ENCODE results near the gene SH3PXD2B. TPM values are rescaled to one million over a fixed set of nuclear protein-coding genes. Genes with fewer than 3 reads are reported as not detected.

SH3PXD2B gene
- total RNA-seq, 1 experiment from 2014 or later, result 64.1 TPM

DNA sequence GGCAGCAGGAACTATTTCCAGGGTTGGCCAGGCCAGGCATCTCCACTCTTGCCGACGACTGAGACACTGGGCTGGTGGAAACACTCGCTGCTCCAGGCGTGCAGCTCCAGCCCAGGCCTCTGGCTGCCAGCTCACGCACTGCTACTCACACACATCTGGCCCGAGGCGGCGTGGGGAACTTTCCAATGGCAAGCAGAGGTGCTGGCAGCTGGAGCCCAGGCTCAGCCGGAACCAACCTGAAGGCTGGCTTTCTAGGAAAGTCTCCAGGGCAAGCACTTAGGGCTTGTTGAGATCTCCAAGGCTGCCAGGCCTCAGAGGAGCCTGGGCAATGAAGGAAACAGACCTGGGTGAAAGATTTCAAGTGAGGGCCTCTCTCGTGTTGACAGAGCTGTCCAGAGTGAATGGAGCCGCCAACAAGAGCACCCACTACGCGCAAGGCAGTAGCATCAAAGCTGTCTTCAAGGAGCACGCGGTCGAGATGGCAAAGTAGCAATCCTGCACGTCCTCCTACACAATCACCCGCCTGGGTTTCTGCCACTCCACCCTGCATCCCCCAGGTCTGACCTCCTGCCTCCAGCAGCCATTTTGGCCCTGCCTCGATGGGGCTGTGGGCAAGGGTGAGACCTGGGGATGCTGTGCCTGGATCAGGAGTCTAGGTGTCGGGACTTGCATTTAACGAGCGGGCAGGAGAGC is 14.4 kb downstream of the SH3PXD2B start:
- no peaks in the 10 kb centered on the region for H3K36me3 Mint-ChIP-seq
- ATAC-seq (no peak), DNase-seq (ENCODE audit: low spot score) (no peak)
- ChIA-PET CTCF (interaction anchor here (8.9 kb wide), 1 partner anchor 11 kb away, joined by 97 read pairs; no protein-coding TSS in a partner anchor), POLR2A (no interaction called here)
- no peaks in the 10 kb centered on the region for H3K4me1 Mint-ChIP-seq
- H3K27ac Mint-ChIP-seq, result no peak overlapping the region
- no peaks in the 10 kb centered on the region for H3K27me3 Mint-ChIP-seq (ENCODE audit: low read depth)
- H3K9me3 Mint-ChIP-seq, result no peaks in the 10 kb centered on the region
- no peak for TF ChIP-seq NFE2L1 (CRISPR knock-in tag; IDR thresholded peaks at IDR 0.05)
- TF ChIP-seq FOXP4 (CRISPR knock-in tag; IDR thresholded peaks at IDR 0.05), result no peak
- TF ChIP-seq ZNF423 (CRISPR knock-in tag; IDR thresholded peaks at IDR 0.05), result no peak
- TF ChIP-seq ATF2 (CRISPR knock-in tag; IDR thresholded peaks at IDR 0.05; ENCODE audit: borderline replicate concordance, low read depth), result no peak
- TF ChIP-seq PRRX2 (CRISPR knock-in tag; IDR thresholded peaks at IDR 0.05), result no peak
- no peak for TF ChIP-seq ATF6 (CRISPR knock-in tag; IDR thresholded peaks at IDR 0.05)
- TF ChIP-seq MLX (CRISPR knock-in tag; IDR thresholded peaks at IDR 0.05), result no peak
- TF ChIP-seq NFYB (CRISPR knock-in tag; conservative IDR thresholded peaks at IDR 0.05; ENCODE audit: low read depth), result no peak
- TF ChIP-seq USF1 (CRISPR knock-in tag; IDR thresholded peaks at IDR 0.05), result no peak
- TF ChIP-seq ETV6 (CRISPR knock-in tag; IDR thresholded peaks at IDR 0.05), result no peak
- TF ChIP-seq FOXJ3 (CRISPR knock-in tag; IDR thresholded peaks at IDR 0.05; ENCODE audit: borderline replicate concordance), result no peak
- H3K4me3 Mint-ChIP-seq, result no peak overlapping the region

DNA sequence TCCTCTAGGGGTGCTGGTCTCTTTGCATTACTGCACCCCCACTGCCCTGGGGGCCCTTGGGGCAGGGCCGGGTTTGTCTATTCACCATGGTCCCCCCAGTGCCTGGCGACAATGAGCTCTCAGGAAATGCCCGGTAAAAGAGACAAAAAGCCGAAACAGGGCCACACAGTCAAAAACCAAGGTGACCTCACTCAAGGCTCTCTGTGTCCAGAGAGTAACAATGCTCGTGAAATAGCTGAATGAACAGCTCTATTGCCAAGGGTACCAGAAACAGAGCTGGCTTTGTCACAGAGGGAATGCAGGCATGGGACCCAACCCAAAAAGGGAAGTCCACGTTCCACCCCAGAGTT is 16.0 kb downstream of the SH3PXD2B start:
- POLR2A ChIA-PET, result no interaction called here
- H3K27ac Mint-ChIP-seq, result no peak overlapping the region
- TF ChIP-seq FOXK1 (CRISPR knock-in tag; IDR thresholded peaks at IDR 0.05) (no peak), MAX (CRISPR knock-in tag; IDR thresholded peaks at IDR 0.05) (no peak), NFATC4 (CRISPR knock-in tag; IDR thresholded peaks at IDR 0.05) (no peak), E2F5 (CRISPR knock-in tag; IDR thresholded peaks at IDR 0.05) (no peak), ZNF232 (CRISPR knock-in tag; IDR thresholded peaks at IDR 0.05) (no peak), ZNF138 (CRISPR knock-in tag; conservative IDR thresholded peaks at IDR 0.05) (no peak), TP53 (CRISPR knock-in tag; IDR thresholded peaks at IDR 0.05) (no peak), NR3C1 (CRISPR knock-in tag; conservative IDR thresholded peaks at IDR 0.05; ENCODE audit: low read depth) (no peak), KAT7 (CRISPR knock-in tag; IDR thresholded peaks at IDR 0.05; ENCODE audit: borderline replicate concordance) (no peak)
- TF ChIP-seq, protein P1, sequence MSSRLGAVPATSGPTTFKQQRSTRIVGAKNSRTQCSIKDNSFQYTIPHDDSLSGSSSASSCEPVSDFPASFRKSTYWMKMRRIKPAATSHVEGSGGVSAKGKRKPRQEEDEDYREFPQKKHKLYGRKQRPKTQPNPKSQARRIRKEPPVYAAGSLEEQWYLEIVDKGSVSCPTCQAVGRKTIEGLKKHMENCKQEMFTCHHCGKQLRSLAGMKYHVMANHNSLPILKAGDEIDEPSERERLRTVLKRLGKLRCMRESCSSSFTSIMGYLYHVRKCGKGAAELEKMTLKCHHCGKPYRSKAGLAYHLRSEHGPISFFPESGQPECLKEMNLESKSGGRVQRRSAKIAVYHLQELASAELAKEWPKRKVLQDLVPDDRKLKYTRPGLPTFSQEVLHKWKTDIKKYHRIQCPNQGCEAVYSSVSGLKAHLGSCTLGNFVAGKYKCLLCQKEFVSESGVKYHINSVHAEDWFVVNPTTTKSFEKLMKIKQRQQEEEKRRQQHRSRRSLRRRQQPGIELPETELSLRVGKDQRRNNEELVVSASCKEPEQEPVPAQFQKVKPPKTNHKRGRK (CRISPR knock-in tag; IDR thresholded peaks at IDR 0.05; ENCODE audit: borderline replicate concordance), result no peak
- TF ChIP-seq, protein P2, sequence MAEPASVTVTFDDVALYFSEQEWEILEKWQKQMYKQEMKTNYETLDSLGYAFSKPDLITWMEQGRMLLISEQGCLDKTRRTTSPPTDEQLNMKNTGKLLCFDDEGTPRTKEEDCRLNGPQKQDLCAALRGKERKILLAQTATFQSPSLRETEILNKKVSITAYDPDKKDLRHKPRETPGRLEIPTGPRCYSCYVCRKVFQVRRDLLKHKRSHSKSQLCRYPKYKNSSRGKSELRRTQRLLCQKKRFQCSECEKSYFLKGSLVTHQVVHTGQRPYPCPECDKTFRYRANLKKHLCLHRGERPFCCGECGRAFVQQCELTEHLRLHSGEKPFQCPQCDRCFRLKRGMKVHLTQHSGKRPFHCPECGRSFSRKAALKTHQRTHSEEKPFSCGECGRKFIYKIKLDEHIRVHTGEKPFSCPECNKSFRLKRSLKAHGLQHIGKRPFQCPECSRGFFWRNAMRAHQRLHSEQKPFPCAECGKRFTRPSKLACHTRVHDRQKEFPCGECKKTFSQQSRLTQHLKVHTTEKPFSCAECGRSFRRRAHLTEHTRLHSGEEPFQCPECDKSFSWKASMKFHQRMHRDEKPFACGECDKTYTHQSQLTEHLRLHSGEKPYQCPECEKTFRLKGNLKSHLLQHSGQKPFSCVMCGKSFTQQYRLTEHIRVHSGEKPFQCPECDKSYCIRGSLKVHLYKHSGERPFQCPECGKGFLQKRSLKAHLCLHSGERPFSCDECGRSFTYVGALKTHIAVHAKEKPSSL (CRISPR knock-in tag; conservative IDR thresholded peaks at IDR 0.05), result no peak
- TF ChIP-seq, protein P3, sequence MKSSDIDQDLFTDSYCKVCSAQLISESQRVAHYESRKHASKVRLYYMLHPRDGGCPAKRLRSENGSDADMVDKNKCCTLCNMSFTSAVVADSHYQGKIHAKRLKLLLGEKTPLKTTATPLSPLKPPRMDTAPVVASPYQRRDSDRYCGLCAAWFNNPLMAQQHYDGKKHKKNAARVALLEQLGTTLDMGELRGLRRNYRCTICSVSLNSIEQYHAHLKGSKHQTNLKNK (CRISPR knock-in tag; IDR thresholded peaks at IDR 0.05), result no peak

More for the DNA sequence above, 16.0 kb downstream of the SH3PXD2B start:
- no peaks in the 10 kb centered on the region for H3K27me3 Mint-ChIP-seq (ENCODE audit: low read depth)
- H3K36me3 Mint-ChIP-seq, result no peaks in the 10 kb centered on the region
- H3K9me3 Mint-ChIP-seq, result no peaks in the 10 kb centered on the region
- CTCF ChIA-PET, result interaction anchor here (0.8 to 8.9 kb wide), 2 partner anchors 13 to 24 kb away, joined by 5 to 97 read pairs; no protein-coding TSS in a partner anchor
- ATAC-seq, result no peak
- DNase-seq (ENCODE audit: low spot score), result no peak
- no peaks in the 10 kb centered on the region for H3K4me1 Mint-ChIP-seq
- no peak overlapping the region for H3K4me3 Mint-ChIP-seq
